Measurements from ENCODE around the gene RRP1. TPM values are rescaled to one million over a fixed set of nuclear protein-coding genes. Genes with fewer than 3 reads are reported as not detected.

Gene RRP1
- polyA plus RNA-seq, 3 donors: 26.6 to 28.0 (median 26.8) TPM

DNA sequence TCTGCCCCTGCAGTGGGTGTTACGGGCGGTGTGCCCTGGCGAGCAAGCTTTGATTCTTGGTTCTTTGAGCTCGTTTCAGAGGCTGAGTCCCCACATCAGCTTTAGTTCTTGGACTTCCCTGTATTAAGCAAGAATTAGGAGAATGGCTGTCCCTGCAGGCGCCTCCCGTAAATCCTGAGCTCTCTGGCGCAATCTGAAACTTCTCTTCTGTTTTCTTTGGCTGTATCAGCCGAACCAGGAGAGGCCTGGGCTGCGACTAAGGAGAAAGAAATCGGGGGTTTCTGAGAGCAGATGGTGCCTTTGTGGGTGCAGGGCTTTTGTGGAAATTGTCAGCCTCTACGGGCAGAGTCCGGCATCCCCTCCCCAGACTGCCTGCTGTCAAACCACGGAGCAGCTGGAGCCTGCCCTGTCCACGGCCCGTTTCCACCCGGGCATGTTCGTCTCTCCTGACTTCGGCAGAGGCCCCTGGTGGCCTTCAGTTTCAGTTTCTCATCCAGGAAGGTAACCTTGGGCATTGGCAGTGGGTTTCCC is 31.2 kb upstream of the RRP1 start:
- no peak for DNase-seq (ENCODE audit: low read depth in 3 of 3, low spot score in 2 of 3)

- DNase-seq (ENCODE audit: low read depth in 3 of 3, low spot score in 2 of 3): no peak
Observed at GRCh38 chr21:43758811-43759210, 30.6 kb upstream of the RRP1 start.

DNA sequence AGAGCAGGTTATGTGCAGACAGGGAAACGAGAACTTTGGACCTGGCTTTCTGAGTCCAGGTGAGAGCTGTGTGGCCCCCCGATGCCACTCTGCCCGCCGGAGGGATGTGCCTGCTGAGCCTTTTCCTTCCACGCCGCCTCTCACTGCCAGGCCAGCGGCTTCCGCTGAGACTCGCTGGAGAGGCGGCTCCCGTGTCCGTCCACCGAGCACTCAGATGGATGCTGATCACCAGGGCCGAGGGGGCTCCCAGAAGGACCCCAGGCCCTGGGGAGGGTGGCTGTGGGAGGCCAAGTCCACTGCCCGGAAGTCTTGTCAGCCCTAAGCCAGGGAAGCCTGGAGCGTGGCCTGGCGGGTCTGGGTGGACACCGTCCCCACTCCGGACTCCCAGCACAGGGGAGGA is 29.7 kb upstream of the RRP1 start:
- DNase-seq (ENCODE audit: low read depth in 3 of 3, low spot score in 2 of 3): no peak

DNA sequence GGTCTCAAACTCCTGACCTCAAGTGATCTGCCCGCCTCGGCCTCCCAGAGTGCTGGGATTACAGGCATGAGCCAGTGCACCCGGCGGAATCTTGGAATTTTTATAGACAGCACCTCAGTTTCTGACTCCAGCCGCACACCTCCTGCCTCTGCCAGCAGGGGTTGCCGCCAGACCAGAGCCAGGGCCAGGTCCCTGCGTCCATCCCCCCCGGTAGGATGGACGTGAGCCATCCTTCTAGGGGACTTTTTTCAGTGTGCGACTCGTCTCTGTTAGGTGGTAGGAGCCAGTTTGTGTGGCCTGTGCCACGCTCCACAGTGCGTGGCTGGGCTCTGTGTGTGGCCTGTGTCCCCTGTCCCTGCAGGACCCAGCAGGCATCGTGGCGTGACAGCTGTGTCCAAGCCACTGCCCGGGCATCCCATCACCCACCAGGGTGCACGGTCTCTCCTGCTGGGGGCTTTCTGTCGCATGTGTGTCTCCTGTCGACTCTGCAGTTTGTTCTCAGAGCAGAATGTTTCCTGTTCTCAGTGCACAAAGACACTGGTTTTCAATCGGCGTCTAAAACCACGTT is 28.9 kb upstream of the RRP1 start:
- no peak for DNase-seq (ENCODE audit: low read depth in 3 of 3, low spot score in 2 of 3)

- DNase-seq (ENCODE audit: low read depth in 3 of 3, low spot score in 2 of 3): no peak
Observed at GRCh38 chr21:43761886-43762285, 27.5 kb upstream of the RRP1 start.

- DNase-seq (ENCODE audit: low read depth in 3 of 3, low spot score in 2 of 3): no peak
Observed at GRCh38 chr21:43762303-43763128, 26.9 kb upstream of the RRP1 start.

GRCh38 chr21:43763901-43764523 is 25.4 kb upstream of the RRP1 start:
- DNase-seq (ENCODE audit: low read depth in 3 of 3, low spot score in 2 of 3): no peak

GRCh38 chr21:43764576-43765495 is 24.5 kb upstream of the RRP1 start:
- no peak for DNase-seq (ENCODE audit: low read depth in 3 of 3, low spot score in 2 of 3)

- no peak for DNase-seq (ENCODE audit: low read depth in 3 of 3, low spot score in 2 of 3)
Observed at GRCh38 chr21:43766734-43767497, 22.5 kb upstream of the RRP1 start.

- no peak for DNase-seq (ENCODE audit: low read depth in 3 of 3, low spot score in 2 of 3)
Observed at GRCh38 chr21:43767498-43767983, 21.8 kb upstream of the RRP1 start.

DNA sequence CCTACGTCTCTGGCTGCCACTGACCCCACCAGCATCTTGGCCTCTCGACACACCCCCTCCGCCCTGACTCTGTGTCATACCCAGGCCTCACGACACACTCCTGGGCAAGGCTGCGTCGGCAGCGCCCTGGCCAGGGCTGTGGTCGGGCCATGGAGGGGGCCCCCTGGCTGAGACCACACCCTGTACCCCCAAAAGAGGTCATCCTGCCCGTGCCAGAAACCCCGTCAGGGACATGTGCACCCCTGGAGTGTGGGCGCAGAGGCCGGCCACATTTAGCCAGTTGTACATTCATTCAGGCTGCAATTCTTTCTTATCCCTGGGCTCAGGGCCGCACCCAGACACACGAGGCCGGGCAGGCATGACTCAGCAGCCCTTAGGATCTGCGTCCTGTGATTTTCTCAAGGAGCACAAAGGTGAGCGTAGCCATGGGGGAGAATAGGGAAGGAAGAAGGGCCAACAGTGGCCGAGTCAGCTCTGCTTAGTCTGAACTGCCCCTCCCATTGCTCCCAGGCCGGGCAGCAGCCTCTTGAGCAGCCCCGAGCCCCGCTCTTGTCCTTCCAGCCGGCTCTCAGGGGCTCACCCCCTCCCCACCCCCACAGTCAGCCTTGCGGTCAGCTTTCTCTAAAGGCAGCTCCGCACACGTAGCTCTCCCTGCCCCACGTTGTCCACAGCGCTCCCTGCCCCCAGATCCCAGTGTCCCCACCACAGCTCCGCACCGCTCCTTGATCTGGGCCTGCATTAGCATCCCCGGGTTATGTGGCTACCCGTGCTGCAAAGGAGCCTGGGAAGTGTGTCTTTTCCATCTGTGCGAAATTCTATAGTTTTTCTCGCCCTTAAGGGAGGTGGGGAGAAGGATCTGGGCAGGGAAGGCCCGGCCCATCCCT is 21.2 kb upstream of the RRP1 start:
- no peak for DNase-seq (ENCODE audit: low read depth in 3 of 3, low spot score in 2 of 3)

DNA sequence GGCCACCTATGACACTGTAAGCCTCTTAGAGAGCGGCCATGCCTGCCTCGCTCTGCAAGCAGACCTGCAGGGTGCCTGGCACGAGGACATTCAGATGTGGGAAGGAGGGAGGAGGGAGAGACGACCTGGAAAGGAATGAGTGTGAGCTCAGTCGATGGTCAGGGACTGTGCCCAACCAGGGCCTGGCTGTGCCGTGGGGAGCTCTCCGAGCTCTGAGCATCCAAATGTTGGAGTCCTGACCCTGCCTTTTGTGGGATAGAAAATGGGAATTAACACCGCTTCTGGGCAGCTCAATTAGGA is 20.6 kb upstream of the RRP1 start:
- no peak for DNase-seq (ENCODE audit: low read depth in 3 of 3, low spot score in 2 of 3)

DNA sequence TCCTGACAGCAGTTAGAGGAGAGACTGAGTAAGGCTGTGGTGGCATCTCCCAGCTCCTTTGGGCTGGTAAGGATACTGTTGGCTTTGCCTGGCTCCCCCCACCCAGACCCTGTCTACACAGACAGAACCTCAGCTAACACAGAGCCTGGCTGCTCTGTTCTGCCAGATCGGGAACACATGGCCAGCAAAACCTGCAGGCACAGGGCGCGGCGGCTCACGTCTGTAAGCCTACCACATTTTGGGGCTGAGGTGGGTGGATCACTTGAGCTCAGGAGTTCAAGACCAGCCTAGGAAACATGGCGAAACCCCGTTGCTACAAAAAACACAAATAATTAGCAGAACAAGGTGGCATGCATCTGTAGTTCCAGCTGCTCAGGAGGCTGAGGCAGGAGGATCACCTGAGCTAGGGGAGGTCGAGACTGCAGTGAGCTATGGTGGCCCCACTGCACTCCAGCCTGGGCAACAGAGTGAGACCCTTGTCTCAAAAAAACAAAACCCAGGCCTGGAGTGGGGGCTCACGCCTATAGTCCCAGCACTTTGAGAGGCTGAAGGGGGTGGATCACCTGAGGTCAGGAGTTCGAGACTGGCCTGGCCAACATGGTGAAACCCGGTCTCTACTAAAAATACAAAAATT is 19.9 kb upstream of the RRP1 start:
- DNase-seq (ENCODE audit: low read depth in 3 of 3, low spot score in 2 of 3): no peak

- no peak for DNase-seq (ENCODE audit: low read depth in 3 of 3, low spot score in 2 of 3)
Observed at GRCh38 chr21:43770066-43770655, 19.2 kb upstream of the RRP1 start.

DNA sequence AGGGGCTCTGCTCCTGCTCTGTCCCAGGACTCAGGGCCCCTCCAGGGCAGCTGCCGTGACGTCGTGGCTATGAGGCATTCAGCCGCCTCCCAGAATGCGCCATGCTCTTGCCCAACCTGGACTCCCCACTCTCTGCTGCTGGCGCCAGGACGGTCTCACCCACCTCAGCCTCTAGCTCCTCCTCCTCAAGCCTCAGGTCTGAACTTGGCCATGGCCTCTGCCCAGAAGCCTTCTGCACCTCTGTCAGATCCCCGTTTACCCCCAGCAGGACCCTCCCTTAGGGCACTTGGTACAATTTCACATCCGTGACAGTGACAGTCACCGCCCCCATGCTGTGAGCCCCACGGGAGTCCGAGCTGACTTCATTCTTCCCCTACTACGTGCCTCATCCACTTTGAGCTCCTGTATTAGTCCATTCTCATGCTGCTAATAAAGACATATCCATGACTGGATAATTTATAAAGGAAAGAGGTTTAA is 18.1 kb upstream of the RRP1 start:
- no peak for DNase-seq (ENCODE audit: low read depth in 3 of 3, low spot score in 2 of 3)

DNA sequence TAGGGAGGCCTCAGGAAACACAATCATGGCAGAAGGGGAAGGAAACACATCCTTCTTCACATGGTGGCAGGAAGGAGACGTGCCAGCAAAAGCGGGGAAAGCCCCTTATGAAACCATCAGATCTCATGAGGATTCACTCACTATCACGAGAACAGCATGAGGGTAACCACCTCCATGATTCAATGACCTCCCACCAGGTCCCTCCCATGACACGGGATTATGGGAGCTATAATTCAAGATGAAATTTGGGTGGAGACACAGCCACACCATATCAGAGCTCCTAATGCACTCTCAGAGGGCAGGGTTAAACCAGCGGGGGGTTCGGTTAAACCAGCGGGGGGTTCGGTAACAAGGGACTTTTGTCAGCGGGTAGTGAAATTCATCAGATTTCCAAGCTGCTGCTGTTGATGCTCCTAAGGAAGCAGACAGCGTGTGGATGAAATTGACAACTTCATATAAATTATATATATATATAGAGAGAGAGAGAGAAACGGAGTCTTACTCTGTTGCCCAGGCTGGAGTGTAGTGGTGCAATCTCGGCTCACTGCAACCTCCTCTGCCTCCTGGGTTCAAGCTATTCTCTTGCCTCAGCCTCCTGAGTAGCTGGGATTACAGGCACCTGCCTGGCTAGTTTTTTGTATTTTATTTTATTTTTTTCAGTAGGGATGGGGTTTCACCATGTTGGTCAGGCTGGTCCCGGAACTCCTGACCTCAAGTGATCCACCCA is 17.5 kb upstream of the RRP1 start:
- no peak for DNase-seq (ENCODE audit: low read depth in 3 of 3, low spot score in 2 of 3)

DNA sequence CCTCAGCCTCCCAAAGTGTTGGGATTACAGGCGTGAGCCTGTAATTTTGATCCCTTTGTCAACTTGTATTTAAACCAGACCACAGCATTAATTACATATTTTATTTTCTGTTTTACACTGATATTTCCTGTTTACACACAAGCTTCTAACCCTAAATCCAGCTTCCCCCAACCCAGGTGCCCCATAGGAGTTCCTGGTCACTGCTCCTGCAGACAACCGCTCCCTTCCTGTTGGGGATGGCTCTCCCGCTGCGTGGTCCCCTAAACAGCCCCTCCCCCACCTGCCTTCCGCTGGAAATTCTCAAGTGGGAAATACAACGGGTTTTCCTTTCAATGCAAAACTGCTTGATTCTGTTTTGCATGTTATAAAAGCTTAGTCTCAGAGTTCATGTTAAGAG is 17.0 kb upstream of the RRP1 start:
- DNase-seq (ENCODE audit: low read depth in 3 of 3, low spot score in 2 of 3): no peak

Measured in right renal cortex interstitium (tissue), 3 donors.